ENCODE measurements around the gene TMC7.

Gene TMC7

GRCh38 chr16:19040400-19040799 is 56.7 kb downstream of the TMC7 start:
- no peak overlapping the region for H2BK120ac ChIP-seq (ENCODE audit: low read depth, low read length)
- H2AK5ac ChIP-seq (ENCODE audit: low read length), result no peak overlapping the region
- no peak overlapping the region for H3K18ac ChIP-seq (ENCODE audit: low read length)
- H3K79me1 ChIP-seq (ENCODE audit: low read length), result no peaks in the 10 kb centered on the region
- no peak overlapping the region for H2BK5ac ChIP-seq (ENCODE audit: low read length)
- no peak overlapping the region for H2BK15ac ChIP-seq (replicated peaks; ENCODE audit: low read depth)
- no peaks in the 10 kb centered on the region for H3K79me2 ChIP-seq (ENCODE audit: control insufficient read depth, insufficient read depth, low read length)
- no peak overlapping the region for H3K27ac ChIP-seq (ENCODE audit: low read depth, low read length)
- H3K36me3 ChIP-seq (ENCODE audit: control insufficient read depth, insufficient read depth, low read length), result no peaks in the 10 kb centered on the region
- no peak overlapping the region for H3K4me2 ChIP-seq (ENCODE audit: low read length)
- no peak overlapping the region for H3K56ac ChIP-seq (ENCODE audit: low read length)
- no peak overlapping the region for H3K4me3 ChIP-seq (ENCODE audit: low read length)
- DNase-seq, result no peak
- no CpG with 5 or more reads among the region's 2 CpGs for WGBS (ENCODE audit: extremely low coverage, insufficient coverage, low lambda C conversion rate)
- H4K8ac ChIP-seq (ENCODE audit: low read depth, low read length), result no peak overlapping the region
- H3K4ac ChIP-seq (ENCODE audit: low read depth, low read length), result no peak overlapping the region
- H3K9ac ChIP-seq (ENCODE audit: low read length), result no peak overlapping the region
- H3K27me3 ChIP-seq (ENCODE audit: insufficient read depth, low read length, poor library complexity), result no peaks in the 10 kb centered on the region
- no peak overlapping the region for H4K5ac ChIP-seq (ENCODE audit: low read length)
- H3K4me1 ChIP-seq (ENCODE audit: control insufficient read depth, low read depth, low read length), result no peaks in the 10 kb centered on the region
- H3K23ac ChIP-seq (ENCODE audit: low read length), result no peak overlapping the region

- Histone ChIP-seq H3K4me1 (ENCODE audit: control insufficient read depth, low read depth, low read length) (no peaks in the 10 kb centered on the region), H3K27ac (ENCODE audit: low read depth, low read length) (no peak overlapping the region), H3K23ac (ENCODE audit: low read length) (no peak overlapping the region), H3K36me3 (ENCODE audit: control insufficient read depth, insufficient read depth, low read length) (no peaks in the 10 kb centered on the region), H4K5ac (ENCODE audit: low read length) (no peak overlapping the region), H2AK5ac (ENCODE audit: low read length) (no peak overlapping the region), H3K18ac (ENCODE audit: low read length) (no peak overlapping the region), H3K79me1 (ENCODE audit: low read length) (no peaks in the 10 kb centered on the region), H2BK15ac (replicated peaks; ENCODE audit: low read depth) (no peak overlapping the region), H3K9ac (ENCODE audit: low read length) (no peak overlapping the region), H4K8ac (ENCODE audit: low read depth, low read length) (no peak overlapping the region), H2BK5ac (ENCODE audit: low read length) (no peak overlapping the region), H2BK120ac (ENCODE audit: low read depth, low read length) (no peak overlapping the region), H3K56ac (ENCODE audit: low read length) (no peak overlapping the region), H3K27me3 (ENCODE audit: insufficient read depth, low read length, poor library complexity) (no peaks in the 10 kb centered on the region), H3K4ac (ENCODE audit: low read depth, low read length) (no peak overlapping the region), H3K4me2 (ENCODE audit: low read length) (no peak overlapping the region), H3K4me3 (ENCODE audit: low read length) (no peak overlapping the region), H3K79me2 (ENCODE audit: control insufficient read depth, insufficient read depth, low read length) (no peaks in the 10 kb centered on the region)
- DNase-seq, result no peak
- no CpG with 5 or more reads among the region's 11 CpGs for WGBS (ENCODE audit: extremely low coverage, insufficient coverage, low lambda C conversion rate)
Observed at GRCh38 chr16:19044769-19045168, 61.0 kb downstream of the TMC7 start.

GRCh38 chr16:19046062-19046461 is 62.3 kb downstream of the TMC7 start:
- H3K79me2 ChIP-seq (ENCODE audit: control insufficient read depth, insufficient read depth, low read length), result no peaks in the 10 kb centered on the region
- H3K79me1 ChIP-seq (ENCODE audit: low read length), result no peaks in the 10 kb centered on the region
- no peaks in the 10 kb centered on the region for H3K36me3 ChIP-seq (ENCODE audit: control insufficient read depth, insufficient read depth, low read length)
- no peak overlapping the region for H3K56ac ChIP-seq (ENCODE audit: low read length)
- no peak overlapping the region for H3K4me2 ChIP-seq (ENCODE audit: low read length)
- WGBS (ENCODE audit: extremely low coverage, insufficient coverage, low lambda C conversion rate), result no CpG with 5 or more reads among the region's 2 CpGs
- no peak overlapping the region for H2BK5ac ChIP-seq (ENCODE audit: low read length)
- H2AK5ac ChIP-seq (ENCODE audit: low read length), result no peak overlapping the region
- no peak overlapping the region for H3K27ac ChIP-seq (ENCODE audit: low read depth, low read length)
- no peak overlapping the region for H3K23ac ChIP-seq (ENCODE audit: low read length)
- H4K5ac ChIP-seq (ENCODE audit: low read length), result no peak overlapping the region
- no peak overlapping the region for H2BK15ac ChIP-seq (replicated peaks; ENCODE audit: low read depth)
- no peak overlapping the region for H3K18ac ChIP-seq (ENCODE audit: low read length)
- DNase-seq, result no peak
- H3K9ac ChIP-seq (ENCODE audit: low read length), result no peak overlapping the region
- H3K4me3 ChIP-seq (ENCODE audit: low read length), result no peak overlapping the region
- H3K4me1 ChIP-seq (ENCODE audit: control insufficient read depth, low read depth, low read length), result no peaks in the 10 kb centered on the region
- H3K4ac ChIP-seq (ENCODE audit: low read depth, low read length), result no peak overlapping the region
- no peak overlapping the region for H2BK120ac ChIP-seq (ENCODE audit: low read depth, low read length)
- H3K27me3 ChIP-seq (ENCODE audit: insufficient read depth, low read length, poor library complexity), result no peaks in the 10 kb centered on the region
- no peak overlapping the region for H4K8ac ChIP-seq (ENCODE audit: low read depth, low read length)

DNA sequence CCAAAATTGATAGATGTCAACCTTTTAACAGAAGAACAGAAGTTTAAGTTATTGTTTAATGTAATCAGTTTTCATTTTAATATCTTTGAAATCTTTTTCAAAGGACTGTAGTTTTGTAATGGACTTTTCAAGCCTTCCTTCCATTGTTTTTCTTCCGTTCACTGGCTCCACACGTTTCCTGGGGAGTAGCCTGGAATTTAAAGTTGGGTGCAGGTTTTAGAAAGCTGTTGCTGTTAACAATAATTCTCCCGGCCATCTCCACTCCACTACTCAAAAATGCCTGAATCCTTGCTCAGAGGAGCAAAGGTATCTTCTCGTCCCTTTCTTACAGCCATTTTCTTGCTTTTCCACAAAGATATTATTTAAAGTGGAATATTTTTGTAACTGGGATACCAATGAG is 79.0 kb downstream of the TMC7 start:
- H4K8ac ChIP-seq (ENCODE audit: low read depth, low read length), result no peak overlapping the region
- no peak overlapping the region for H3K27ac ChIP-seq (ENCODE audit: low read depth, low read length)
- no peak overlapping the region for H3K18ac ChIP-seq (ENCODE audit: low read length)
- no peaks in the 10 kb centered on the region for H3K36me3 ChIP-seq (ENCODE audit: control insufficient read depth, insufficient read depth, low read length)
- no peak overlapping the region for H3K23ac ChIP-seq (ENCODE audit: low read length)
- H2BK5ac ChIP-seq (ENCODE audit: low read length), result no peak overlapping the region
- WGBS (ENCODE audit: extremely low coverage, insufficient coverage, low lambda C conversion rate), result no CpG with 5 or more reads among the region's 4 CpGs
- H3K4me1 ChIP-seq (ENCODE audit: control insufficient read depth, low read depth, low read length), result no peaks in the 10 kb centered on the region
- H2AK5ac ChIP-seq (ENCODE audit: low read length), result no peak overlapping the region
- H3K4ac ChIP-seq (ENCODE audit: low read depth, low read length), result no peak overlapping the region
- H3K79me2 ChIP-seq (ENCODE audit: control insufficient read depth, insufficient read depth, low read length), result no peaks in the 10 kb centered on the region
- H3K27me3 ChIP-seq (ENCODE audit: insufficient read depth, low read length, poor library complexity), result no peaks in the 10 kb centered on the region
- no peak overlapping the region for H2BK15ac ChIP-seq (replicated peaks; ENCODE audit: low read depth)
- H3K4me3 ChIP-seq (ENCODE audit: low read length), result no peak overlapping the region
- H2BK120ac ChIP-seq (ENCODE audit: low read depth, low read length), result no peak overlapping the region
- H3K9ac ChIP-seq (ENCODE audit: low read length), result no peak overlapping the region
- DNase-seq, result no peak
- no peak overlapping the region for H3K4me2 ChIP-seq (ENCODE audit: low read length)
- no peaks in the 10 kb centered on the region for H3K79me1 ChIP-seq (ENCODE audit: low read length)
- no peak overlapping the region for H3K56ac ChIP-seq (ENCODE audit: low read length)
- H4K5ac ChIP-seq (ENCODE audit: low read length), result no peak overlapping the region

DNA sequence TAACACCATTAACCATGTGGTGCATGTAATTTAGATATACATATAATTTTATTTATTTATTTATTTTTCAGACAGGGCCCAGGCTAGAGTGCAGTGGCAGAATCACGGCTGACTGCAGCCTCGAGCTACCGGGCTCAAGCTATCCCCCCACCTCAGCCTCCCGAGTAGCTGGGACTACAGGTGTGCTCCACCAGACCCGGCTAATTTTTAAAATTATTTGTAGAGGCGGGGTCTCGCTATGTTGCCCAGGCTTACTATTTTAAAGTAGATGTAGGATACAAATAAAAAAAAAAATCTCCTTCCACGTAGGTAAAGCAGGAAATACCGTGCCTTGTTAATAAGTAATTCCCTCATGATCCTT is 83.2 kb downstream of the TMC7 start:
- no peak overlapping the region for H3K23ac ChIP-seq (ENCODE audit: low read length)
- no peak overlapping the region for H2AK5ac ChIP-seq (ENCODE audit: low read length)
- no peak overlapping the region for H4K5ac ChIP-seq (ENCODE audit: low read length)
- no peak overlapping the region for H3K4me2 ChIP-seq (ENCODE audit: low read length)
- no peak overlapping the region for H3K9ac ChIP-seq (ENCODE audit: low read length)
- no peak overlapping the region for H3K4me3 ChIP-seq (ENCODE audit: low read length)
- no peaks in the 10 kb centered on the region for H3K79me2 ChIP-seq (ENCODE audit: control insufficient read depth, insufficient read depth, low read length)
- H2BK120ac ChIP-seq (ENCODE audit: low read depth, low read length), result no peak overlapping the region
- H3K4ac ChIP-seq (ENCODE audit: low read depth, low read length), result no peak overlapping the region
- no peaks in the 10 kb centered on the region for H3K4me1 ChIP-seq (ENCODE audit: control insufficient read depth, low read depth, low read length)
- H4K8ac ChIP-seq (ENCODE audit: low read depth, low read length), result peak overlapping the region; percentile 94
- no peak overlapping the region for H2BK5ac ChIP-seq (ENCODE audit: low read length)
- H3K79me1 ChIP-seq (ENCODE audit: low read length), result no peaks in the 10 kb centered on the region
- H3K27ac ChIP-seq (ENCODE audit: low read depth, low read length), result no peak overlapping the region
- H3K36me3 ChIP-seq (ENCODE audit: control insufficient read depth, insufficient read depth, low read length), result no peaks in the 10 kb centered on the region
- no peak for DNase-seq
- no peak overlapping the region for H3K56ac ChIP-seq (ENCODE audit: low read length)
- no peaks in the 10 kb centered on the region for H3K27me3 ChIP-seq (ENCODE audit: insufficient read depth, low read length, poor library complexity)
- WGBS (ENCODE audit: extremely low coverage, insufficient coverage, low lambda C conversion rate), result no CpG with 5 or more reads among the region's 9 CpGs
- no peak overlapping the region for H2BK15ac ChIP-seq (replicated peaks; ENCODE audit: low read depth)
- no peak overlapping the region for H3K18ac ChIP-seq (ENCODE audit: low read length)

DNA sequence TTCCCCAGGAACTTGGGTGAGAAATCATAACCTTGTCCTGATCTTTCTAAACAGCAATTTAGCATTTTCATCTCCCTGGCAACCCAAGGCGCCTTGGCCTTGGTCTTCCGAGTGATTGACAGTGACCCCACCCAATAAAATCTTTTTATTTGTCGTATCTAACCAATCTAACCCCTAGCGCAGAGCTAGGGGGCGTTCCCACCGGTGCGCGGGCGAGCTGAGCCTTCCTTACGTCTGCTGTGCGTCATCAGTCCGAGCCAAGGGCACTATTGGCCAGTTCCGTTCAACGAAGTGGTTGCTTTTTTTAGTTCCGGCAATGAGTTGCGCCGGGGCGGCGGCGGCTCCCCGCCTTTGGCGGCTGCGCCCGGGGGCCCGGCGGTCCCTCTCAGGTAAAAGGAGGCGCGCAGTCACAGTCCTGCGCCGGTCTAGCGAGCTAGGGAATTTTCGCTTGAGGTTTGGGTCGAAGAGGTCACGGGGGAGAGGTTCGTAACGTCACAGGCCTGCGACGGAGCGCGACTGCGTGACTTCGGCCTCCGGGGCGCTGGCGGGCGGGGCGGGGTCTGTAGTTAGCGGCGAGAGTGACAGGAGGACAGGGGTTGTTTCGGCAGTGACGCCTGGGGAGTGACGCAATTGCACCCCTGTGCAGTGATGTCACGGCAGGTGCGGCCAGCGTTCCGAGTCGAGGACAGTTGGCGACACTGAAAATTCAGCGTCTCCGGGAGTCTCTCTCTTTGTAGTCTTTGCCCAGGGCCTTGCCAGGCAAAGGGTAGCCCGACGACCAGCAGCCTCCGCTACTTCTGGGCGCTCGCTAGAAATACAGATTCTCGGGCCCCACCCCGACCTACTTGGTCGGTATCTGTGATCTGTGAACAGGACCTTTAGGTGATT is 83.9 kb downstream of the TMC7 start, which contains the start of gene COQ7:
Gene COQ7, plus strand, starts transcription at position 266 of the 888 bp plus-strand sequence. Its CDS starts 51 bp downstream, at position 317.
- Histone ChIP-seq H3K4ac (ENCODE audit: low read depth, low read length) (peak within 1 kb of the TSS; percentile 97), H3K27me3 (ENCODE audit: insufficient read depth, low read length, poor library complexity) (no peaks in the 10 kb centered on the region), H3K4me2 (ENCODE audit: low read length) (peak within 1 kb of the TSS; percentile 95), H3K36me3 (ENCODE audit: control insufficient read depth, insufficient read depth, low read length) (no peaks in the 10 kb centered on the region), H4K8ac (ENCODE audit: low read depth, low read length) (peak within 1 kb of the TSS; percentile 94), H3K4me1 (ENCODE audit: control insufficient read depth, low read depth, low read length) (no peaks in the 10 kb centered on the region), H3K56ac (ENCODE audit: low read length) (peak within 1 kb of the TSS; percentile 93), H2BK5ac (ENCODE audit: low read length) (peak within 1 kb of the TSS; percentile 74), H3K79me2 (ENCODE audit: control insufficient read depth, insufficient read depth, low read length) (no peaks in the 10 kb centered on the region), H4K5ac (ENCODE audit: low read length) (no peak within 1 kb of the TSS), H3K9ac (ENCODE audit: low read length) (peak within 1 kb of the TSS; percentile 84), H3K27ac (ENCODE audit: low read depth, low read length) (peak within 1 kb of the TSS; percentile 89), H3K4me3 (ENCODE audit: low read length) (peak within 1 kb of the TSS; percentile 71), H3K79me1 (ENCODE audit: low read length) (no peaks in the 10 kb centered on the region), H2BK15ac (replicated peaks; ENCODE audit: low read depth) (no peak within 1 kb of the TSS), H2BK120ac (ENCODE audit: low read depth, low read length) (peak within 1 kb of the TSS; percentile 88), H3K23ac (ENCODE audit: low read length) (no peak within 1 kb of the TSS), H3K18ac (ENCODE audit: low read length) (peak within 1 kb of the TSS; percentile 97), H2AK5ac (ENCODE audit: low read length) (no peak within 1 kb of the TSS)
- WGBS (ENCODE audit: extremely low coverage, insufficient coverage, low lambda C conversion rate), result no CpG with 5 or more reads among the region's 68 CpGs
- DNase-seq, result peak; percentile 100
